ENCODE measurements around the gene LVRN.
"Not testable (repeated sequence)": the region's sequence is repeated elsewhere in the genome, so short reads cannot be mapped to it uniquely, and the experiment has no call there.

Gene LVRN, protein sequence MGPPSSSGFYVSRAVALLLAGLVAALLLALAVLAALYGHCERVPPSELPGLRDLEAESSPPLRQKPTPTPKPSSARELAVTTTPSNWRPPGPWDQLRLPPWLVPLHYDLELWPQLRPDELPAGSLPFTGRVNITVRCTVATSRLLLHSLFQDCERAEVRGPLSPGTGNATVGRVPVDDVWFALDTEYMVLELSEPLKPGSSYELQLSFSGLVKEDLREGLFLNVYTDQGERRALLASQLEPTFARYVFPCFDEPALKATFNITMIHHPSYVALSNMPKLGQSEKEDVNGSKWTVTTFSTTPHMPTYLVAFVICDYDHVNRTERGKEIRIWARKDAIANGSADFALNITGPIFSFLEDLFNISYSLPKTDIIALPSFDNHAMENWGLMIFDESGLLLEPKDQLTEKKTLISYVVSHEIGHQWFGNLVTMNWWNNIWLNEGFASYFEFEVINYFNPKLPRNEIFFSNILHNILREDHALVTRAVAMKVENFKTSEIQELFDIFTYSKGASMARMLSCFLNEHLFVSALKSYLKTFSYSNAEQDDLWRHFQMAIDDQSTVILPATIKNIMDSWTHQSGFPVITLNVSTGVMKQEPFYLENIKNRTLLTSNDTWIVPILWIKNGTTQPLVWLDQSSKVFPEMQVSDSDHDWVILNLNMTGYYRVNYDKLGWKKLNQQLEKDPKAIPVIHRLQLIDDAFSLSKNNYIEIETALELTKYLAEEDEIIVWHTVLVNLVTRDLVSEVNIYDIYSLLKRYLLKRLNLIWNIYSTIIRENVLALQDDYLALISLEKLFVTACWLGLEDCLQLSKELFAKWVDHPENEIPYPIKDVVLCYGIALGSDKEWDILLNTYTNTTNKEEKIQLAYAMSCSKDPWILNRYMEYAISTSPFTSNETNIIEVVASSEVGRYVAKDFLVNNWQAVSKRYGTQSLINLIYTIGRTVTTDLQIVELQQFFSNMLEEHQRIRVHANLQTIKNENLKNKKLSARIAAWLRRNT

DNA sequence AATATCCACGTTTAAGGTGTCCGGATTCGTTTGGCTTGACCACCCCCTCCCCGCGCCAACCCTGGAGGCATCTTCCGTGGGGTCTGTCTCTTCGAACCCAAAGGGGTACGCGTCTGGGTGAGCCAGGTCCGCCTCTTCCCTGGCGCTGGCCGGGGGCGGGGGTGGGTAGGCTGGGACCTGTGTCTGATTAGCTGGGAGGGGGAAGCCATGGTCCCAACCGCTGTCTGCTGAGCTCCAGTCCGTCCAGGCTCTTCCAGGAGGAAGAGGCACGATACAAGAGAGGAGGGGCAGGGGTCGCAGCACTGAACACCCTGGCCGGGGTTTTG lies at the start of gene LVRN:
LVRN (plus strand) TSS at position 237 of the 326 bp plus-strand sequence. CDS start 143 bp downstream, outside the sequence.
- DNase-seq, result no peak

DNA sequence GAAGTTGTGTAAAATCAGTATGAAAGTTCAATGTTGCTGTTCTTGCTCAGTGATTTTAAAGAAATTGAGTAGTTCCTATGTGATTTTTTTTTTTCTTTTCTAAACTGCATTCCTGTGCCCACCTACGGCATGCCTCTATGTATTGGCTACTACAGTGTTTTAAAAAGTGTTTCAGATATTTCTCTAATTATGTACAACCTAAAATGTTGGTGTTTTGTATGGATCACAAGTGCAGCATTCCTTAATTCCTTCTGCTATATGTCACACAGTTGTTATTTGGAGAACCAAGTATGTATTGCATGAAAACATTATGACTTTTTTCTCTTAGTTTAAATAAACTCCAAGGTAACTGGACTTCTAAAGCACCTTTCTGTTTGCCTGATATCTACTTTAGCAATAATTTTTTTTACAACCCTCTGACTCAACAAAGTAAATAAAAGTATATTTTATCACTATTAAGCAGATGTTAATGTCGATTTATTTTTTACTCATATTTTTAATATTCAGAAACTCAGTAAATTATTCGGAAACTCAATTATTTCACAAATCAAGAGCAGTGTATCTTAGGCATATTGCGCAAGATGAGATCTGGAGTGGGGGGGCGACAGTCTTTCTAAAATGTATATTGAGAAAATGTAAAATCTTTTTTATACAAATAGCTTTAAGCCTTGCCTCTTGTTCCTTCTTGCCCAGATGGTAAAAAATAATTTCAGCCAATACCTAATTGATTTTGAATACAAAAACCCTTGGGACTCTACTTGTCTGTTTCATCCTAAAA lies 48.5 kb upstream of the LVRN start:
- not testable (repeated sequence) for DNase-seq

DNA sequence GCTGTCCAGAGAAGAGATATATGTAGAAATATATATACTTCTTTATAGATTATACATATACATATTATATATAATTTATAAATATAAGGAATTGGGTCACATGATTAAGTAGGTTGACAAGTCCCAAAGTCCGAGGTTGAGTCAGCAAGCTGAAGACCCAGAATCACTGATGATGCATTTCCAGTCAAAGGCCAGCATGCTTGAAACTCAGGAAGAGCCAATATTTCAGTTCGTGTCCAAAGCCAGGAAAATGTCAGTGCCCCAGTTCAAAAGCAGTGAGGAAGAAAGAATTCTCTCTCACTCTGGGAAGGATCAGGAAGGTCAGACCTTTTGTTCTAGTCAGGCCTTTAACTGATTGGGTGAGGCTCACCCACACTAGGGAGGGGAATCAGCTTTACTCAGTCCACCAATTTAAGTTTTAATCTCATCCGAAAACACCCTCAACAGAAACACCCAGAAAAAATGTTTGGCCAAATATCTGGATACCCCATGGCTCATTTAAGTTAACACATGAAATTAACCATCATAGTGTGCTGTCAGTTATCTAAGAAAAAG lies 42.0 kb upstream of the LVRN start:
- no peak for DNase-seq

DNA sequence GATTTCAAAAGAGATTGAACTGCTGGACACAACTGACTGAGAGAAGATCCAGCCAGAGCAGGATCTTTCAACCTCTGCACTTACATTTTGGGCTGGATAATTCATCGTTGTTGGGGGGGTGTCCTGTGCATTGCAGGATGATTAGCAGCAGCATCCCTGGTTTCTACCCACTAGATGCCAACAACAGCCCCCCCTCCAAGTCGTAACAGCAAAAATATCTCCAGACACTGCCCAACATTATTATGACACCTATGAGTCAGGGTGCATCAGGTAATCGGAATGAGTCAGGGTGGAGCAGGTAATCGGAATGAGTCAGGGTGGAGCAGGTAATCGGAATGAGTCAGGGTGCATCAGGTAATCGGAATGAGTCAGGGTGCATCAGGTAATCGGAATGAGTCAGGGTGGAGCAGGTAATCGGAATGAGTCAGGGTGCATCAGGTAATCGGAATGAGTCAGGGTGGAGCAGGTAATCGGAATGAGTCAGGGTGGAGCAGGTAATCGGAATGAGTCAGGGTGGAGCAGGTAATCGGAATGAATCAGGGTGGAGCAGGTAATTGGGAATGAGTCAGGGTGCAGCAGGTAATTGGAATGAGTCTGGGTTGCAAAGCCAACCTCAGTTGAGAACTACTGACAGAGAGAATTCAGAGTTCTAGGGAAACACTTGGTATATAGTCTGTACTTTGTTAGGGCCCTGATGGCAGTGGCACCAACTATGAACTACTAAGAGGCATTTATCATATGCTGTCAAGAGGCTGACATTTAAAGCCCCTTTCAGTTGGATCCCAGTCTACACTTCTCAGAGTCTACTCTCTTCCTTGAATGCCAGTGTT lies 33.5 kb upstream of the LVRN start:
- DNase-seq, result not testable (repeated sequence)

DNA sequence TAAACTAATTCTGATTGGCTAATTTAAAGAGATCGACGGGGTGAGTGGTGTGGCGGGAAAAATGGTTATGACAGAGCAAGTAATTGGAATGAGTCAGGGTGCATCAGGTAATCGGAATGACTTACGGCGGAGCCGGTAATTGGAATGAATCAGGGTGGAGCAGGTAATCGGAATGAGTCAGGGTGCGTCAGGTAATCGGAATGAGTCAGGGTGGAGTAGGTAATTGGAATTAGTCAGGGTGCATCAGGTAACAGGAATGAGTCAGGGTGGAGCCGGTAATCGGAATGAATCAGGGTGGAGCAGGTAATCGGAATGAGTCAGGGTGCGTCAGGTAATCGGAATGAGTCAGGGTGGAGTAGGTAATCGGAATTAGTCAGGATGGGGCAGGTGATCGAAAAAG lies 32.1 kb upstream of the LVRN start:
- DNase-seq, result not testable (repeated sequence)

DNA sequence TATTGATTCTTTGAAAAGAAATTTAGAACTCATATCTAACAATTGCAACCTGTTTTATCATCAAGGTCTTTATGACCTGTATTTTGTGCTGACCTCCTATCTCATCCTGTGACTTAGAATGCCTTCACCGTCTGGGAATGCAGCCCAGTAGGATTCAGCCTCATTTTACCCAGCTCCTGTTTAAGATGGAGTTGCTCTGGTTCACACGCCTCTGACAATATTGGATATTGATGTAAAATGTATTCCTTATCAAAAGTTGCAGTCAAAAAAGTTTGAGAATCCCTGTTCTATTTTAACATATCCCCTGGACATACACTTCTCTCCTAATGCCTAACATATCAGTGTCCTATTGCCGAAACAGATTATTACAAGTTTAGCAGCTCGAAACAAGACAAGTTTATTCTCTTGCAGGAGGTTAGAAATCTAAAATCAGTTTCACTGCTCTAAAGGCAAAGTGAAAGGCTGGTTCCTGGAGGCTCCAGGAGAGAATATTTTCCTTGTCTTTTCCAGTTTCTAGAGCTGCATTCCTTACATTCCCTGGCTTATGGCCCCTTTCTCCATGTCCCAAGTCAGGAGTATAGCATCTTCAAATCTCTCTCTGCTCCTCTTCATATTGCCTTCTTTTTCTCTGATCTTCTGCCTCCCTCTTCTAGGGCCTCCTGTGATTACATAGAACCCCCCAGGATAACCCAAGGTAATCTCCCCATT lies 31.5 kb upstream of the LVRN start:
- no peak for DNase-seq

DNA sequence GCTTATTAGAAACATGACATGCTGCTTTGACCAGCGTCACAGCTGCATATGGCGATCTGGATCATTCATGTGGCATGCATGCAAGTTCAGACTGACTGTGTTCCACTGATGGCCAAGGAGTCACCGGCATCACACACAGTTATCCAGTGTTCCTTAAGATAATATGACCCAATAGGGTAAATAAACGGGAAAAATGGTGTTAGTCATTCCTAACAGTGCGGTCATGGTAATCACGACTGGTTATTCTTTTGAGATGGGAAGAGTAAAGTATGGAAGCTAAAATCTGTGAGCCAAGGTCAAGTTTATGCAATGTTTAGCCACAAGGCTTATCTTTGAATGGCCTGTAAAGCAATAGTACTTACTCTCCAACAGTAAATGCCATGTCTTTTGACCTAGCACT lies 29.3 kb upstream of the LVRN start:
- DNase-seq, result no peak

DNA sequence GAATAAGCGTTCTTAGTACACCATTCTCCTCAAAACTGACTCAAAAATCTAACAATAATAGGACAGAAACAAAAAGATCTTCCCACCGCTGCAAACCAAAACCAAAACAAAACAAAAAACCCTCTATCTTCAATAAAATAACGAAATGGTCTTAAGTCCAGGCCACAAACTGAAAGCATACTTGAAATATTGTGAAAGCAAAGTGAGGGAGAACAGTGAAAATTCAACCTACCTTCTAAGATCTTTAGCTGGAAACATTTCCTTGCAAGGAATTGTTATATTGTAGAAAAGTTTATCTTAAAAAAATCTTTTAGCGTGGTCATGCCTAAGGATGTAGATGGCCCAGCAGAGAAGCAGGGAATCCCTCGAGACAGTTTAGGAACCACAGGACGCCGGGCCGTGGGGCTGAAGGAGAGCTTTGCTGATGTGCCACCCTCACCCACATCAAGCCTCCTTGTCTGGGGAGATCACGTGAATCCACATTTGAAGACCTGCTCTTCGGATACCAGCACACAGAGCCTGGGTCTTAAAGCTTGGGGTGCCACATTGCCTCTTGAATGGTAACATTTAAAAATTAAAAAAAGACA lies 27.8 kb upstream of the LVRN start:
- DNase-seq, result no peak

DNA sequence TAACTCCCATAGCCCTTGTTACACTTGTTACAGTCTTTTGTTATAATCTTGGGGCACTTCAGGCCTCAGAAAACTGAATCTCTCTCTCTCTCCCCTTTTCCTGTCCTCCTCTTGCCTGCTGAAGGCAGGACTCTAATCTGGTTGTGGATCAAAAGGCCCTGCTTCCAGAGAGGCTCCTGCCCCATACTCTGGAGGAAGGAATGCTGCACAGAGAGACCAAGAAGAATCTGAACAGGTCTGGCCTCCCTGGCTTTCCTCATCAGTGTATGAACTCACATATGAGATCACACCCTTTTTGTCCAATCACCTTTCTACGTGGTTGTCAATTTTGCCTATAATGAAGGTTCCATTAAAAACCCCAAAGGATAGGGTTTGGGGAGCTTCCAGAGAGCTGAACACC lies 26.2 kb upstream of the LVRN start:
- no peak for DNase-seq

DNA sequence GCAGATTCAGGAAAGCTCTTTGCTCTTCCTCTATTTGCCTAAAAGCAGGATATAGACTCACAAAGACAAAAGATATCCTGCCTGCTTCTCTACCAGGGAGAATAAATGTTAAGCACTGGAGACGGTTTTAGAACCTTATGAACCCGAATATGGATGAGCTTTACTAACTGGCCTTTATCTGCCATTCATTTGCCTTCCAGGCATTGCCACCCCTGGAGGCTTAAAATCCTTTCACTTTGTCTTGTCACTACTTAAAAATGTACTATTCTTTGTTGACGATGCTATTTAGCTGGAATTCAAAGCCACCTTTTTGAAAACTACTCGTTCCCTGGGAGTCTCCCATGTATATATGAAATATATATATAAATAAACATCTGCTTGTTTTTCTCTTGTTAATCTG lies 23.2 kb upstream of the LVRN start:
- no peak for DNase-seq

DNA sequence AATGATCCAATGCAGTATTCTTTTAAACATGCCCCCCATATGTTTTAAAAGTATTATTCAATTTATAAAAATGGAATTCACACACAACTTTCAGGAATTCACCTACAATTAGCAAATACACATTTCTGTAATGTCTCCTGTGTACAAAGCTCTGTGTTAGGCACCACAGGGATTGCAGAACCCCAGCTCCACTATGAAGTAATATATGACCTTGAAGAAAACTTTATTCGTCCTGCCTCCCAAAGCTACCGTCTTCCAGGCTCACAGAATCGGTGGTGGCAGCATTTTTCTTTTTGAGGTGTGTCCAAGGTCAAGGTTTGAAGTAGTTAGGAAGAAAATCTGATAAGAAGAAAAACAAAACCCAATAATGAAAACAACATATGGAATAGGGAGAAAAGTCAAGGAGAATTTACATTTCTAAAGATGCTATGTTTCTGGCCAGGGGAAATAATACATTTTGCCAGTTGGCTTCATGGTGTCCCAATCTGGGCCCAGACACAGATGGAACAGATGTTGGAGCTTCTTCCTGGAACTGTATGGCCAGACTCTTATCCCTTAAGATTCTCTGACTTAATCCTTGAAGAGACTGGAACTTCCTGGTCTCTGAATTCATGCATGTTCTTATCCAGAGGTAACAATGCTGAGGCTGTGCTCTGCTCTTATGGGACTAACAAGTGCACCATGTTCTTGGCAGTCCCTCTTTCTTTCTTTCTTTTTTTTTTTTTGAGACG lies 22.0 kb upstream of the LVRN start:
- DNase-seq, result no peak

DNA sequence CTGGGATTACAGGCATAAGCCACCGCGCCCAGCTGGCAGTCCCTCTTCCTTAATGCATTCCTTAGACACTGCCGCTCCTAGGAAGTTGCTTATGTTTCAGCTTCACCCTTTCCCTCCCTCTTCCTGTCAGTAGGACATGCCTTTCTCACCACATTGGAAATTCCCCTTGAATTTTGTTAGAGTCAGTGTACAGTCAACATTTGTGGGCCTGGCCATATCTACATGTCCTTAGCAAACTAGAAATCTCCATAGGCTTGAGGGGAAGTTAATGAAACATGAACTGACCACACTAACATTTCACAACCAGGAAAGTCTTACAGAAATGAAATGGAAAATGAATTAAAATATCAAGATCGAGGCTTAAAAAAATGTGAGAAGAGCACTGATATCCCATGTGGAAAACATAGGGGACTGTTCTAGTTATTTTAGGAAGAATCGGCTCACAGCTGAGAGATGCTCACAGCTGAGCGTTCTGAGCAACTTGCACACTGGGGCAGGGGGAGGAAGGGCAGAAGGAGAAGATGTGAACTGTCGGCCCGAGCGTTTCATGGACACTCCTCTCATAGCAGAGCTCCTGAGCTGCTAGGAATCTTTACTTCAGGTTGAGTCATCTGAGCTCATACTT lies 21.1 kb upstream of the LVRN start:
- DNase-seq, result no peak

DNA sequence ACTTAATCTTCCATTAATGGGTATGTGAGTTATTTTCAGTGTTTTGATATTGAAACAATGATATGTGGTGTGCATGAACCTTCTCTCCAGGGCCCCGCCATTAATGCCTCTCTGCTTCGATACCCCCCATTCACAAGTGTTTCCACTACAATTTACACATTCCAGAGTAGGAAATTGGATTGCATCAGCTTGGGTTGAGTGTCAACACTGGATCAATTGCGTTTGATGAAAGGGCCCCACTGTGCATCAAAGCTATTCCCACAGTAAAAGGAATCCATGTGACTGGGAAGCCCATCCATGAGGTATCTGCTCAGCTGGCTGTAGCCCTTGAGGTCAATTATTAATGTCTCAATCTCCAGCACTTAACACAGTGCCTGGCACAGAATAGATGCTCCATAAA lies 17.8 kb upstream of the LVRN start:
- no peak for DNase-seq

DNA sequence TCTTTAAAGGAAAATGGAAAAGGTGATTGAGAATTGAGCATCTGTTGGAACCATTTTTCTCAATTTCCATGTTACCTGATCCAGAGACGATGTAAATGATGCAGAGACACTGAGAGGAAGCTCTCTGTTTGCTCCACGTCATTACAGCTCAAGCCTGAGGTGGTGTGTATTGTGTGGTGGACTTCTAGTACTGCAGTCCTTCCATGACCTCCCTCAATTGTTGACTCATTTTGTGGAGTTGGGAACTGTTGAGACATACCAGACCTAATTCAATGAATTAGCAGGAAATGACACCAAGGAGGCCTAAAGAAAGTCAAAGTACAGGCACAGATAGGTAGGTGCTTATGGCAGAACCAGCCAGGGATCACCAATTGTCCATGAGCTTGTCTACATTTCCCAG lies 15.6 kb upstream of the LVRN start:
- DNase-seq, result no peak

DNA sequence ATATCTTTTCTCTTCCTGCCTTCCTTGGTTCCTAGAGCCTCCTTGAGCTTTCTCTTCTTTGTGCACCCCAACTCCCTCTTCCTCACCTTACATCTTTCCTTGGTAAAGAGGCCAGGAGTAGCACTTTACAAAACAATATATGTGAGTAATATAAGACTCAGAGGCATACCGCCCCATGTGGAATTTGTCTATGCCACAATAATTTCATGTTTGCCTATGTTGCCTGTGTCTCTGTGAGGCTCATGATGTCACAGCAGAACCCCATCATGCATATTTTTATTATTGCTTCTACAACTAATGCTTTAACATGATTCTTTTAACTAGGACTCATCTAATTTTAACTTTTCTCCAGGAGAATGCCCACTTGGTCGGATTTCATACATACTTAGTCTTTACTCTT lies 15.0 kb upstream of the LVRN start:
- no peak for DNase-seq

DNA sequence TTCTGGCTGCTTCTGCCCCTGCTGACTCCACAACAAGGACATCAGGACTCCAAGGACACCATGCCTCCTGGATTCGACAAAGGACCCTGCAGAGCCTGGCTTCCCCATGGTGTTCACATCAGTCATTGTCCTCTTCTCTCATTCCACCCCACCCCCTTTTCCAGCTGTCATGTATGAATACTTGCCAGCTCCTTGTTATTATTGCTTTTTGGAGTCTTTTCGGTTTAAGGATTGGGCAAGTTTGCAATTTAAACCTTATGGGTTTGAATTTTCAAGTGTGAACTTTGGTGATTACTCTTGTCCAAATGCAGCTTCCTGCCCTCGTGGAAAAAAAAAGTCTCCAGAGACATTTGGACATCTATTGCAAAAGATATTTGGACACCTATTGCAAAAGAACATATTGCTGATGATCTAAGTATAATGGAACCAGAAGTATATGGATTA lies 14.2 kb upstream of the LVRN start:
- DNase-seq, result no peak

DNA sequence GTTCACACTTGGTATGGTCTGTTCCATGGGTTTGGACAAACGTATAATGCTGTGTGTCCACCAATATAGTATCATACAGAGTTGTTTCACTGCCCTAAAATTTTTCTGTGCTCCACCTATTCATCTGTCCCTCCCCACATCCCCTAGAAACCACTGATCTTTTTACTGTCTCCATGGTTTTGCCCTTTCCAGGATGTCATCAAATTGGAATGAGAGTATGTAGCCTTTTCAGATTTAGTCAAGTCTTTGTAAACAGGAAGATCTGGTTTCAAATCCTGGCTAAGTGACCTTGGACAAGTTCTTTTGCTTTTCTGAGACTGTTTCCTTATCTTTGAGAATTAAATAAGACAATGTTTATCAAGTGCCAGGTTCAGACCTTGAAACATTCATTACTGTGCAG lies 13.2 kb upstream of the LVRN start:
- no peak for DNase-seq

DNA sequence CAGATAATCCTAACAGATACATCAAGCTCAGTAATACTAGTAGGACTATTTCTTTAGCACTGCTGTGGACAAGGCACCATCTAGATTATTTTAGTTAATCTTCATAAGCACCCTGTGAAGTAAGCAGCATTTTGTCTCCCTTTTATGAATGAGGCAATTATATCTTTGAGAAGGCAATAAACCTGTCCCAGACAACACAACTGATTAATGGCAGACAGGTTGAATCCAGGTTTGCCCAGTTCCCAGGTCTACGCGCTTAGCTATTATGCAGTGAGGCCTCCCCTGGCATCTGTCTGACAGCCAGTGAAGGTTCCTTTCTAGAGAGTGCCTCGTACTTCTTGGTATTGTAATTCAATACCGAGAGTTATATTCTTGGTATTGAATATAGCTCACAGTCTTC lies 9.7 kb upstream of the LVRN start:
- no peak for DNase-seq

DNA sequence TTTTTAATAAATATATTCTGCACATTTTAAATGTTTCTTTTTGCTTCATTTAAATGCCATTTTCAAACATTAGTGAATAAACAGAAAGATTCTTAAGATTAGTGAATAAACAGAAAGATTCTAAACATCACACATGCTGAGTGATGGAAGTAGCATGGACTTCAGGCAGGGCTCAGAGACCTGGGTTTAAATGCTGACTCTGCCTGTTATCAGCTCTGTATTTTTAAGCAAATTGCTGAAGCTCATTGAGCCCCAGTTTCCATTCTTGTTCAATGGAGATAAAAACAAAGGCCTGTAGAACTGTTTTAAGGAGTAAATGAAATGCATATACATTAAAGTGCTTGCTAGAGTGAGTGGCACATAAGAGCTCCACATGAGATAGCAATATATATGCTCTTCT lies 8.1 kb upstream of the LVRN start:
- no peak for DNase-seq

DNA sequence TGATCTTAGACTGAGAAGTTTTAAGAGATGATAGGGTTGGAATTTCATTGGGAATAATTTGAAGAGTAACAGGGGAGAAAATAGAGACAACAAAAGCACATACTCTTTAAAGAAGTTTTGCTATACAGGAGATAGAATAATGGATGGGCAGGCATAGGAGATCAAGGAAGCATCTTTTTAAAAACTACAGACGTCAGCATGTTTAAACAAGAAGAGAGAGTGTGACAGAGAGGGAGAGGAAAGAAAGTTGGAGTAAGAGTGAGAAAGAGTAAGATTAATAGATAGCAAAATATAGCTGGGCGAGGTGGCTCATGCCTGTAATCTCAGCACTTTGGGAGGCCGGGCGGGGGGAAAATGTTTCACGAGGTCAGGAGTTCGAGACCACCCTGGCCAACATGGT lies 5.3 kb upstream of the LVRN start:
- DNase-seq, result no peak

Measured in CD4-positive, alpha-beta T cell treated with Interleukin-1 beta for 1 hour (primary cell).